Measurements from ENCODE around the gene TENM3. TPM values are rescaled to one million over a fixed set of nuclear protein-coding genes. Genes with fewer than 3 reads are reported as not detected.

The TENM3 gene
- total and polyA plus RNA-seq, 2 donors (not counting 3 experiments of a cell fraction or from before 2014, with no cell fraction given), result 3.2 to 6.2 TPM

- ChIA-PET CTCF (no interaction called here), POLR2A (no interaction called here)
- BruUV-seq (replicated peaks), result no TSS peak
- H2AFZ ChIP-seq (ENCODE audit: low read depth, low read length), result no peak overlapping the region
- no peak for TF ChIP-seq GATA2 (IDR thresholded peaks at IDR 0.05; ENCODE audit: insufficient read depth, insufficient read length, low read depth, low read length)
- no peak for TF ChIP-seq MYC (IDR thresholded peaks at IDR 0.05; ENCODE audit: low read depth, low read length)
- TF ChIP-seq POLR2AphosphoS5 (IDR thresholded peaks at IDR 0.05; ENCODE audit: insufficient read depth, low read depth, low read length), result no peak
- TF ChIP-seq POLR2A (IDR thresholded peaks at IDR 0.05; ENCODE audit: low read depth, low read length), result no peak
- no peaks in the 10 kb centered on the region for H3K79me2 ChIP-seq (ENCODE audit: control insufficient read depth, insufficient read depth, low read length)
- no peak overlapping the region for H3K27ac ChIP-seq (ENCODE audit: insufficient read depth, low read depth, low read length)
- no peaks in the 10 kb centered on the region for H3K27me3 ChIP-seq (ENCODE audit: control insufficient read depth in 2 of 2, insufficient read depth in 2 of 2, low read length in 2 of 2)
- no peaks in the 10 kb centered on the region for H3K9me1 ChIP-seq (replicated peaks; ENCODE audit: control insufficient read depth, extremely low read depth, insufficient read depth, low read length)
- H3K4me2 ChIP-seq (ENCODE audit: insufficient read depth, low read length), result no peak overlapping the region
- H3K4me1 ChIP-seq (ENCODE audit: control insufficient read depth, extremely low read depth, insufficient read depth, low read length), result no peaks in the 10 kb centered on the region
- no peaks in the 10 kb centered on the region for H4K20me1 ChIP-seq (replicated peaks; ENCODE audit: control insufficient read depth, extremely low read depth, insufficient read depth, low read length)
- no peak overlapping the region for H3K4me3 ChIP-seq (replicated peaks in 1 of 3; ENCODE audit: insufficient read depth in 1 of 3, low read depth in 1 of 3, low read length in 3 of 3)
- FAIRE-seq (no peak), DNase-seq (ENCODE audit: low read depth, low spot score) (no peak)
- intact Hi-C loops (cut with micrococcal nuclease), result no loop called here
- H3K9me3 ChIP-seq (replicated peaks; ENCODE audit: control insufficient read depth, insufficient read depth, low read length), result no peaks in the 10 kb centered on the region
- dilution Hi-C loops (cut with MboI; ENCODE audit: extremely low pct_ligation_motif_present, low sequenced_read_pairs), result no loop called here
- no peak overlapping the region for H3K9ac ChIP-seq (replicated peaks; ENCODE audit: extremely low read depth, insufficient read depth, low read length)
- H3K36me3 ChIP-seq (ENCODE audit: control insufficient read depth in 2 of 2, extremely low read depth in 1 of 2, insufficient read depth in 2 of 2, low read length in 2 of 2), result no peaks in the 10 kb centered on the region
Observed at GRCh38 chr4:182837831-182838230, 594.6 kb downstream of the TENM3 start.

- FAIRE-seq (no peak), DNase-seq (ENCODE audit: low read depth, low spot score) (no peak)
- Histone ChIP-seq H3K27ac (ENCODE audit: insufficient read depth, low read depth, low read length) (no peak overlapping the region), H3K36me3 (ENCODE audit: control insufficient read depth in 2 of 2, extremely low read depth in 1 of 2, insufficient read depth in 2 of 2, low read length in 2 of 2) (no peaks in the 10 kb centered on the region), H3K27me3 (ENCODE audit: control insufficient read depth in 2 of 2, insufficient read depth in 2 of 2, low read length in 2 of 2) (no peaks in the 10 kb centered on the region), H3K4me3 (replicated peaks in 1 of 3; ENCODE audit: insufficient read depth in 1 of 3, low read depth in 1 of 3, low read length in 3 of 3) (no peak overlapping the region), H3K79me2 (ENCODE audit: control insufficient read depth, insufficient read depth, low read length) (no peaks in the 10 kb centered on the region), H4K20me1 (replicated peaks; ENCODE audit: control insufficient read depth, extremely low read depth, insufficient read depth, low read length) (no peaks in the 10 kb centered on the region), H3K4me1 (ENCODE audit: control insufficient read depth, extremely low read depth, insufficient read depth, low read length) (no peaks in the 10 kb centered on the region), H3K9me3 (replicated peaks; ENCODE audit: control insufficient read depth, insufficient read depth, low read length) (no peaks in the 10 kb centered on the region), H3K9me1 (replicated peaks; ENCODE audit: control insufficient read depth, extremely low read depth, insufficient read depth, low read length) (no peaks in the 10 kb centered on the region), H2AFZ (ENCODE audit: low read depth, low read length) (no peak overlapping the region), H3K4me2 (ENCODE audit: insufficient read depth, low read length) (no peak overlapping the region), H3K9ac (replicated peaks; ENCODE audit: extremely low read depth, insufficient read depth, low read length) (no peak overlapping the region)
- dilution Hi-C loops (cut with MboI; ENCODE audit: extremely low pct_ligation_motif_present, low sequenced_read_pairs) (no loop called here), intact Hi-C loops (cut with micrococcal nuclease) (no loop called here)
- TF ChIP-seq GATA2 (IDR thresholded peaks at IDR 0.05; ENCODE audit: insufficient read depth, insufficient read length, low read depth, low read length) (no peak), JUN (IDR thresholded peaks at IDR 0.05; ENCODE audit: borderline replicate concordance, insufficient read depth, insufficient read length, low read depth) (no peak), MYC (IDR thresholded peaks at IDR 0.05; ENCODE audit: low read depth, low read length) (no peak), POLR2AphosphoS5 (IDR thresholded peaks at IDR 0.05; ENCODE audit: insufficient read depth, low read depth, low read length) (no peak), POLR2A (IDR thresholded peaks at IDR 0.05; ENCODE audit: low read depth, low read length) (no peak), CTCF (IDR thresholded peaks at IDR 0.05; ENCODE audit: extremely low read depth in 1 of 2, insufficient read depth in 1 of 2, low read depth in 1 of 2, low read length in 2 of 2) (no peak), MAX (IDR thresholded peaks at IDR 0.05; ENCODE audit: insufficient read depth, insufficient read length) (no peak), FOS (IDR thresholded peaks at IDR 0.05; ENCODE audit: borderline replicate concordance, insufficient read depth, low read length) (no peak)
- CTCF ChIA-PET, result no interaction called here
- POLR2A ChIA-PET, result no interaction called here
- BruUV-seq (replicated peaks), result no TSS peak
Observed at GRCh38 chr4:182838535-182838934, 595.3 kb downstream of the TENM3 start.
